ENCODE measurements around the gene FRMD3.

DNA sequence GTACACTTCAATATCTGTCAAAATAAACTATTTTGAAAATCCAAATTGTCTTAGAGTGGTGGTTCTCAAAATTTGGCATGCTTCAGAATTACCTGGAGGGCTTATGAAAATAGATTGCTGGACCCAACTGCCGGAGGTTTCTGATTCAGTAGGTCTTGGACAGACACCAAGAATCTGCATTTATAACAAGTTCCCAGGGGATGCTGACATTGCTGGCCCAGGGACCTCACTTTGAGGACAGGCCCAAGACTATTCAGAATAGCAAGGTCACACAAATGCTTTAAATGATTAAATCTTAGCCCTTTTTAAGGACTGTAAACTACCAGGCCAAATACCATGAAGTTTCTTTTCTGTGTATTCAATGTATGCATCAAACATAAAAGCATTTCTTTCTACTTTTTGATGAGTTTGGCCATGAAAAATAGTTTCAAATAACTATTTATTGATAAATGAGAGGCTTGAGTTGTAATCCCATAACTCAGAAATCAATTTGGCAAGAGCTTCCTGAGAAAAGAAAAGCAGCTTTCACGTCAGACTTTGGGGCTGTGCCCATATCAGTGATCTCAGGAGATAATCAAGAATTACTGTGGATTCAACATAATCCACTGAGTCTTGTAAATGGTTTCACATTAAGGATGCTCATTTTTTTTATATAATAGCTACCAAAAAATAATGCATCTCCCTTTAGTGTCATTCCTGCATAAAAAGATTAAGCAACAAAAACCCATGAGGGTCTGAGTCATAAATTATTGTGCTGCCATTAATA is 191.4 kb downstream of the FRMD3 start:
- TF ChIP-seq, protein P1, sequence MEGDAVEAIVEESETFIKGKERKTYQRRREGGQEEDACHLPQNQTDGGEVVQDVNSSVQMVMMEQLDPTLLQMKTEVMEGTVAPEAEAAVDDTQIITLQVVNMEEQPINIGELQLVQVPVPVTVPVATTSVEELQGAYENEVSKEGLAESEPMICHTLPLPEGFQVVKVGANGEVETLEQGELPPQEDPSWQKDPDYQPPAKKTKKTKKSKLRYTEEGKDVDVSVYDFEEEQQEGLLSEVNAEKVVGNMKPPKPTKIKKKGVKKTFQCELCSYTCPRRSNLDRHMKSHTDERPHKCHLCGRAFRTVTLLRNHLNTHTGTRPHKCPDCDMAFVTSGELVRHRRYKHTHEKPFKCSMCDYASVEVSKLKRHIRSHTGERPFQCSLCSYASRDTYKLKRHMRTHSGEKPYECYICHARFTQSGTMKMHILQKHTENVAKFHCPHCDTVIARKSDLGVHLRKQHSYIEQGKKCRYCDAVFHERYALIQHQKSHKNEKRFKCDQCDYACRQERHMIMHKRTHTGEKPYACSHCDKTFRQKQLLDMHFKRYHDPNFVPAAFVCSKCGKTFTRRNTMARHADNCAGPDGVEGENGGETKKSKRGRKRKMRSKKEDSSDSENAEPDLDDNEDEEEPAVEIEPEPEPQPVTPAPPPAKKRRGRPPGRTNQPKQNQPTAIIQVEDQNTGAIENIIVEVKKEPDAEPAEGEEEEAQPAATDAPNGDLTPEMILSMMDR (IDR thresholded peaks at IDR 0.05): no peak
- TF ChIP-seq ATF1 (CRISPR knock-in tag; IDR thresholded peaks at IDR 0.05) (no peak), KAT7 (CRISPR knock-in tag; IDR thresholded peaks at IDR 0.05; ENCODE audit: borderline replicate concordance) (no peak), ZBTB21 (CRISPR knock-in tag; IDR thresholded peaks at IDR 0.05; ENCODE audit: borderline replicate concordance) (no peak), FOXJ3 (CRISPR knock-in tag; IDR thresholded peaks at IDR 0.05; ENCODE audit: borderline replicate concordance) (no peak), NFYB (CRISPR knock-in tag; conservative IDR thresholded peaks at IDR 0.05; ENCODE audit: low read depth) (no peak), MYBL2 (CRISPR knock-in tag; IDR thresholded peaks at IDR 0.05) (no peak)
- TF ChIP-seq, protein P2, sequence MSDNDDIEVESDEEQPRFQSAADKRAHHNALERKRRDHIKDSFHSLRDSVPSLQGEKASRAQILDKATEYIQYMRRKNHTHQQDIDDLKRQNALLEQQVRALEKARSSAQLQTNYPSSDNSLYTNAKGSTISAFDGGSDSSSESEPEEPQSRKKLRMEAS (CRISPR knock-in tag; IDR thresholded peaks at IDR 0.05): no peak
- TF ChIP-seq, protein P3, sequence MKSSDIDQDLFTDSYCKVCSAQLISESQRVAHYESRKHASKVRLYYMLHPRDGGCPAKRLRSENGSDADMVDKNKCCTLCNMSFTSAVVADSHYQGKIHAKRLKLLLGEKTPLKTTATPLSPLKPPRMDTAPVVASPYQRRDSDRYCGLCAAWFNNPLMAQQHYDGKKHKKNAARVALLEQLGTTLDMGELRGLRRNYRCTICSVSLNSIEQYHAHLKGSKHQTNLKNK (CRISPR knock-in tag; IDR thresholded peaks at IDR 0.05): no peak
- TF ChIP-seq, protein P4, sequence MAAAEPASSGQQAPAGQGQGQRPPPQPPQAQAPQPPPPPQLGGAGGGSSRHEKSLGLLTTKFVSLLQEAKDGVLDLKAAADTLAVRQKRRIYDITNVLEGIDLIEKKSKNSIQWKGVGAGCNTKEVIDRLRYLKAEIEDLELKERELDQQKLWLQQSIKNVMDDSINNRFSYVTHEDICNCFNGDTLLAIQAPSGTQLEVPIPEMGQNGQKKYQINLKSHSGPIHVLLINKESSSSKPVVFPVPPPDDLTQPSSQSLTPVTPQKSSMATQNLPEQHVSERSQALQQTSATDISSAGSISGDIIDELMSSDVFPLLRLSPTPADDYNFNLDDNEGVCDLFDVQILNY (CRISPR knock-in tag; IDR thresholded peaks at IDR 0.05): no peak
- TF ChIP-seq, protein P5, sequence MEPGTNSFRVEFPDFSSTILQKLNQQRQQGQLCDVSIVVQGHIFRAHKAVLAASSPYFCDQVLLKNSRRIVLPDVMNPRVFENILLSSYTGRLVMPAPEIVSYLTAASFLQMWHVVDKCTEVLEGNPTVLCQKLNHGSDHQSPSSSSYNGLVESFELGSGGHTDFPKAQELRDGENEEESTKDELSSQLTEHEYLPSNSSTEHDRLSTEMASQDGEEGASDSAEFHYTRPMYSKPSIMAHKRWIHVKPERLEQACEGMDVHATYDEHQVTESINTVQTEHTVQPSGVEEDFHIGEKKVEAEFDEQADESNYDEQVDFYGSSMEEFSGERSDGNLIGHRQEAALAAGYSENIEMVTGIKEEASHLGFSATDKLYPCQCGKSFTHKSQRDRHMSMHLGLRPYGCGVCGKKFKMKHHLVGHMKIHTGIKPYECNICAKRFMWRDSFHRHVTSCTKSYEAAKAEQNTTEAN (CRISPR knock-in tag; IDR thresholded peaks at IDR 0.05): no peak
- TF ChIP-seq, protein P6, sequence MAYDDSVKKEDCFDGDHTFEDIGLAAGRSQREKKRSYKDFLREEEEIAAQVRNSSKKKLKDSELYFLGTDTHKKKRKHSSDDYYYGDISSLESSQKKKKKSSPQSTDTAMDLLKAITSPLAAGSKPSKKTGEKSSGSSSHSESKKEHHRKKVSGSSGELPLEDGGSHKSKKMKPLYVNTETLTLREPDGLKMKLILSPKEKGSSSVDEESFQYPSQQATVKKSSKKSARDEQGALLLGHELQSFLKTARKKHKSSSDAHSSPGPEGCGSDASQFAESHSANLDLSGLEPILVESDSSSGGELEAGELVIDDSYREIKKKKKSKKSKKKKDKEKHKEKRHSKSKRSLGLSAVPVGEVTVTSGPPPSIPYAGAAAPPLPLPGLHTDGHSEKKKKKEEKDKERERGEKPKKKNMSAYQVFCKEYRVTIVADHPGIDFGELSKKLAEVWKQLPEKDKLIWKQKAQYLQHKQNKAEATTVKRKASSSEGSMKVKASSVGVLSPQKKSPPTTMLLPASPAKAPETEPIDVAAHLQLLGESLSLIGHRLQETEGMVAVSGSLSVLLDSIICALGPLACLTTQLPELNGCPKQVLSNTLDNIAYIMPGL (CRISPR knock-in tag; IDR thresholded peaks at IDR 0.05): no peak

Data from WTC11 (cell line).